ENCODE results near the gene NSD1. TPM values are rescaled to one million over a fixed set of nuclear protein-coding genes. Genes with fewer than 3 reads are reported as not detected.

The NSD1 gene
- polyA plus RNA-seq, 1 donor from 2014 or later = 12.8 TPM

GRCh38 chr5:177209610-177210009 is 76.0 kb downstream of the NSD1 start:
- H2AFZ ChIP-seq (ENCODE audit: low read depth, low read length) = no peak overlapping the region
- H3K9me3 ChIP-seq (ENCODE audit: low read length) = no peaks in the 10 kb centered on the region
- no peak overlapping the region for H3K27ac ChIP-seq (ENCODE audit: low read length)
- no peaks in the 10 kb centered on the region for H4K20me1 ChIP-seq (ENCODE audit: insufficient read depth)
- H3K36me3 ChIP-seq (ENCODE audit: insufficient read depth, low read length) = no peaks in the 10 kb centered on the region
- no peak overlapping the region for H3K9ac ChIP-seq (ENCODE audit: low read length)
- TF ChIP-seq MXI1 (conservative IDR thresholded peaks at IDR 0.05; ENCODE audit: poor library complexity, severe bottlenecking) (no peak), SMC3 (conservative IDR thresholded peaks at IDR 0.05; ENCODE audit: poor library complexity) (no peak), REST (IDR thresholded peaks at IDR 0.05; ENCODE audit: borderline replicate concordance) (no peak), EZH2 (IDR thresholded peaks at IDR 0.05; ENCODE audit: borderline replicate concordance, insufficient read depth, low read length, poor library complexity, severe bottlenecking) (no peak), POLR2AphosphoS5 (IDR thresholded peaks at IDR 0.05) (no peak), RAD21 (conservative IDR thresholded peaks at IDR 0.05) (no peak), EP300 (conservative IDR thresholded peaks at IDR 0.05; ENCODE audit: poor library complexity, severe bottlenecking) (no peak), TAF1 (IDR thresholded peaks at IDR 0.05; ENCODE audit: low read depth) (no peak), CTCF (IDR thresholded peaks at IDR 0.05; ENCODE audit: poor library complexity, severe bottlenecking) (no peak)
- no peaks in the 10 kb centered on the region for H3K27me3 ChIP-seq (ENCODE audit: insufficient read depth, low read depth, low read length)
- H3K79me2 ChIP-seq (replicated peaks; ENCODE audit: insufficient read depth, low read length) = no peaks in the 10 kb centered on the region
- no peak overlapping the region for H3K4me3 ChIP-seq (ENCODE audit: low read length)
- H3K9me2 ChIP-seq (ENCODE audit: insufficient read depth, low read length) = no peaks in the 10 kb centered on the region
- H3F3A ChIP-seq (ENCODE audit: insufficient read depth, low read length, poor library complexity, severe bottlenecking) = no peaks in the 10 kb centered on the region
- no peak overlapping the region for H3K4me2 ChIP-seq (ENCODE audit: low read length)

GRCh38 chr5:177212242-177212641 is 78.7 kb downstream of the NSD1 start:
- Histone ChIP-seq H3K79me2 (replicated peaks; ENCODE audit: insufficient read depth, low read length) (no peaks in the 10 kb centered on the region), H3K9me2 (ENCODE audit: insufficient read depth, low read length) (no peaks in the 10 kb centered on the region), H3K36me3 (ENCODE audit: insufficient read depth, low read length) (no peaks in the 10 kb centered on the region), H3K27ac (ENCODE audit: low read length) (no peak overlapping the region), H3K9me3 (ENCODE audit: low read length) (no peaks in the 10 kb centered on the region), H2AFZ (ENCODE audit: low read depth, low read length) (no peak overlapping the region), H3K4me2 (ENCODE audit: low read length) (no peak overlapping the region), H3F3A (ENCODE audit: insufficient read depth, low read length, poor library complexity, severe bottlenecking) (no peaks in the 10 kb centered on the region), H3K4me3 (ENCODE audit: low read length) (no peak overlapping the region), H3K27me3 (ENCODE audit: insufficient read depth, low read depth, low read length) (no peaks in the 10 kb centered on the region), H4K20me1 (ENCODE audit: insufficient read depth) (no peaks in the 10 kb centered on the region), H3K9ac (ENCODE audit: low read length) (no peak overlapping the region)
- TF ChIP-seq MXI1 (conservative IDR thresholded peaks at IDR 0.05; ENCODE audit: poor library complexity, severe bottlenecking) = no peak
- TF ChIP-seq CTCF (IDR thresholded peaks at IDR 0.05; ENCODE audit: poor library complexity, severe bottlenecking) = no peak
- no peak for TF ChIP-seq POLR2AphosphoS5 (IDR thresholded peaks at IDR 0.05)
- no peak for TF ChIP-seq SMC3 (conservative IDR thresholded peaks at IDR 0.05; ENCODE audit: poor library complexity)
- no peak for TF ChIP-seq TAF1 (IDR thresholded peaks at IDR 0.05; ENCODE audit: low read depth)
- TF ChIP-seq EZH2 (IDR thresholded peaks at IDR 0.05; ENCODE audit: borderline replicate concordance, insufficient read depth, low read length, poor library complexity, severe bottlenecking) = no peak
- TF ChIP-seq EP300 (conservative IDR thresholded peaks at IDR 0.05; ENCODE audit: poor library complexity, severe bottlenecking) = no peak
- no peak for TF ChIP-seq REST (IDR thresholded peaks at IDR 0.05; ENCODE audit: borderline replicate concordance)
- no peak for TF ChIP-seq RAD21 (conservative IDR thresholded peaks at IDR 0.05)

Measured in neural cell (in vitro differentiated cells).